ENCODE results near the gene PI4KB. TPM values are rescaled to one million over a fixed set of nuclear protein-coding genes. Genes with fewer than 3 reads are reported as not detected.
A peak's percentile ranks its signal among the peaks of the same experiment; 100 is the strongest.

The PI4KB gene
- total and polyA plus RNA-seq, 9 of the 15 experiments (the other 6 are each of a cell fraction or from before 2014, with no cell fraction given) = 3.1 to 65.4 (median 45.1) TPM

- CTCF ChIA-PET (ENCODE audit: low intra/inter-chr PET ratio) = no interaction called here
- no peak for FAIRE-seq
- Histone ChIP-seq H4K20me1 (replicated peaks; ENCODE audit: control insufficient read depth, insufficient read depth, low read length) (peaks cover 9% of the 10 kb centered on the region; the same call in 1 of the 2 replicates), H3K4me2 (ENCODE audit: insufficient read depth, low read length) (no peak overlapping the region), H3K9me3 (replicated peaks; ENCODE audit: control insufficient read depth, insufficient read depth, low read depth, low read length) (no peaks in the 10 kb centered on the region), H2AFZ (ENCODE audit: low read depth, low read length) (no peak overlapping the region), H3K4me3 (no peak overlapping the region), H3K36me3 (ENCODE audit: control insufficient read depth, insufficient read depth, low read length) (peaks cover 92% of the 10 kb centered on the region; the same call in 2 of the 3 replicates), H3K9me1 (ENCODE audit: control insufficient read depth, insufficient read depth, low read length) (peaks cover 7% of the 10 kb centered on the region), H3K79me2 (ENCODE audit: control insufficient read depth, insufficient read depth, low read length) (peaks cover under 1% of the 10 kb centered on the region; the same call in 2 of the 3 replicates), H3K4me1 (replicated peaks in 1 of 2; ENCODE audit: control insufficient read depth in 2 of 2, insufficient read depth in 2 of 2, low read length in 2 of 2) (peaks cover 0 to 30% of the 10 kb centered on the region in 2 experiments; a peak in 2 of 5 replicates), H3K27me3 (ENCODE audit: control insufficient read depth in 2 of 2, insufficient read depth in 2 of 2, low read length in 2 of 2) (no peaks in the 10 kb centered on the region), H3K9ac (ENCODE audit: insufficient read depth in 1 of 2, low read depth in 2 of 2, low read length in 2 of 2) (peak overlapping the region in 1 of 2 experiments; percentile 2; a peak in 1 of 4 replicates), H3K27ac (ENCODE audit: extremely low read depth, low read depth, low read length) (no peak overlapping the region)
- TF ChIP-seq FIP1L1 (IDR thresholded peaks at IDR 0.05; ENCODE audit: low read depth, low read length, poor library complexity, severe bottlenecking) (no peak), XRCC5 (IDR thresholded peaks at IDR 0.05; ENCODE audit: low read depth, low read length) (no peak), NFXL1 (CRISPR knock-in tag; IDR thresholded peaks at IDR 0.05) (no peak), RBFOX2 (IDR thresholded peaks at IDR 0.05; ENCODE audit: low read depth, low read length) (peak; percentile 49), POLR2AphosphoS5 (IDR thresholded peaks at IDR 0.05; ENCODE audit: control insufficient read depth, insufficient read depth, low read depth, low read length) (0 out of 2 replicates have a peak, but pooled peaks have one; percentile 5), POLR2A (conservative IDR thresholded peaks at IDR 0.05) (0 out of 2 replicates have a peak, but pooled peaks have one; percentile 44), ZBTB33 (CRISPR knock-in tag; IDR thresholded peaks at IDR 0.05) (0 out of 2 replicates have a peak, but pooled peaks have one; percentile 37)
- 90% methylated on average over 16 of the region's 21 CpGs for WGBS (ENCODE audit: insufficient coverage, low coverage, missing lambda C conversion rate)
- intact Hi-C loops (cut with micrococcal nuclease) = loop anchor here (10.0 kb wide), 1 partner anchor 55 kb away; the partner anchor contains the start of gene RFX5
- DNase-seq (ENCODE audit: extremely low read depth in 1 of 4, low spot score in 3 of 4) = no peak
- ATAC-seq = no peak
- no TSS peak for BruUV-seq (replicated peaks)
- POLR2A ChIA-PET = interaction anchor here (0.7 to 1.2 kb wide), 3 partner anchors 11 to 18 kb away, joined by 3 to 5 read pairs (median 3); no protein-coding TSS in a partner anchor
- in situ Hi-C loops (cut with MboI) = no loop called here
Measured at GRCh38 chr1:151289991-151290708, 37.1 kb downstream of the PI4KB start.
